Thyroid gland (tissue), 4 donors: ENCODE data around the gene ZDBF2.
A peak's percentile ranks its signal among the peaks of the same experiment; 100 is the strongest.

Source experiments
- POLR2A ChIP-seq, 2 donors: fragments of 450-650 bp; IDR thresholded peaks; one replicate each; pipeline ENCODE4 v1.6.1; 2017; ENCODE audit warnings: antibody characterized with exemption in 2 of 2, mild to moderate bottlenecking in 2 of 2, moderate library complexity in 1 of 2
- TF ChIP-seq, protein P1 (sequence below), 6 experiments: fragments of 200-600 bp in 3 of 6; fragments of 450-650 bp in 3 of 6; sonication (generic) in 3 of 6; IDR thresholded peaks; one replicate each; pipeline ENCODE4 v1.5.1; 2016 to 2019; ENCODE audit warnings: antibody characterized with exemption in 6 of 6, mild to moderate bottlenecking in 2 of 6, inconsistent platforms in 1 of 6, moderate library complexity in 1 of 6

DNA sequence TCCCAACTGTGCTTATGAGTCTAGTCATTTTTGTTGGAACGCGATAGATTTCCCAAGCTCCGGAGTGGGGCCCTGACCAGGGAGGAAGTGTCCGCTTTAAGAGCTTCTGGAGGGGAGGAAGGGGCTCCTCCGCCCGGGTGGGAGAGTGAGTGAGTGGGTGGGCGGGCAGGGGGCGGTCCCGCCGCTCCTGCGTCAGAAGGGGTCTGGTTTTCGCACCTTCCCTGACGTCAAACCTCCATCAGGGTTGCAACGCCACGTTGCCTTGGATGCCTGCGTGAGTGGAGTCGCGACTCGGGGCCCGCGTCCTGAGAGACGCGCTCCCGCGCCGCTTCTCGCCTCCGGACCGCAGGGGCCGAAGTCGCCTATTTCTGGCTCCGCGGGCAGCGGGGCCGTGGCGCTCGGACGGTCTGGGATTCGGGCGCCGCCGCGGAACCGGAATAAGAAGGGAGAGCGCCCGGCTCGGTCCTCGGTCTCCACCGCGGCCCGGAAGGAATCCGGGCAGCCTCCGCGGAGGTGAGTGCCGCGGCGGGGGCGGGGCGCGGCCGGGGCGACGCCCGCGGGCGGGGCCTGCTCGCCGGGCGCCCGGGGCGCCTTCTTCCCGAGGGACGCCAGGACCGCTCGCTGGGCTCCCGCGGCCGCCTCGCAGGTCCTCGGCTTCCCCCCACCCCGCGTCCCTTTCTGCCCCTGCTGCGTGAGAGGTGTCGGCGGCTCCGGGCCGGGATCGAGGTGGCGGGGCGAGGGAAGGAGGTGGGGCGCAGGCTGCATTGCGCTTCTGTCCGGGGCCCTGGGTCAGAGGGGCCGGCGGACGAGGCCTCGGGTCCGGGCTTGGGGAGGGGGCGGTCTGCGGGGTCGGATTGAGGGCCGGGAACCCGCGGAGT is at the start of gene ZDBF2:
- TF ChIP-seq, protein P1, sequence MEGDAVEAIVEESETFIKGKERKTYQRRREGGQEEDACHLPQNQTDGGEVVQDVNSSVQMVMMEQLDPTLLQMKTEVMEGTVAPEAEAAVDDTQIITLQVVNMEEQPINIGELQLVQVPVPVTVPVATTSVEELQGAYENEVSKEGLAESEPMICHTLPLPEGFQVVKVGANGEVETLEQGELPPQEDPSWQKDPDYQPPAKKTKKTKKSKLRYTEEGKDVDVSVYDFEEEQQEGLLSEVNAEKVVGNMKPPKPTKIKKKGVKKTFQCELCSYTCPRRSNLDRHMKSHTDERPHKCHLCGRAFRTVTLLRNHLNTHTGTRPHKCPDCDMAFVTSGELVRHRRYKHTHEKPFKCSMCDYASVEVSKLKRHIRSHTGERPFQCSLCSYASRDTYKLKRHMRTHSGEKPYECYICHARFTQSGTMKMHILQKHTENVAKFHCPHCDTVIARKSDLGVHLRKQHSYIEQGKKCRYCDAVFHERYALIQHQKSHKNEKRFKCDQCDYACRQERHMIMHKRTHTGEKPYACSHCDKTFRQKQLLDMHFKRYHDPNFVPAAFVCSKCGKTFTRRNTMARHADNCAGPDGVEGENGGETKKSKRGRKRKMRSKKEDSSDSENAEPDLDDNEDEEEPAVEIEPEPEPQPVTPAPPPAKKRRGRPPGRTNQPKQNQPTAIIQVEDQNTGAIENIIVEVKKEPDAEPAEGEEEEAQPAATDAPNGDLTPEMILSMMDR (IDR thresholded peaks at IDR 0.05) = no peak
- peak in 1 of 2 donors; percentile 61 for TF ChIP-seq POLR2A (IDR thresholded peaks at IDR 0.05)
